ENCODE results near the gene LZTS2. TPM values are rescaled to one million over a fixed set of nuclear protein-coding genes. Genes with fewer than 3 reads are reported as not detected.

The LZTS2 gene
- polyA plus RNA-seq, 1 of the 3 experiments (the other 2 are of a cell fraction): 50.6 TPM

GRCh38 chr10:100976906-100977305 is 22.7 kb upstream of the LZTS2 start:
- WGBS (ENCODE audit: low lambda C conversion rate): 90% methylated on average over 3 of the region's 3 CpGs
- Histone ChIP-seq H3K9me2 (no peaks in the 10 kb centered on the region), H2AFZ (ENCODE audit: low read depth) (no peak overlapping the region), H3K27ac (ENCODE audit: low read depth in 2 of 2, low read length in 1 of 2) (no peak overlapping the region), H3F3A (replicated peaks; ENCODE audit: insufficient read depth) (no peaks in the 10 kb centered on the region), H3K9ac (no peak overlapping the region), H3K27me3 (ENCODE audit: insufficient read depth) (no peaks in the 10 kb centered on the region), H3K4me1 (ENCODE audit: control insufficient read depth in 1 of 2, insufficient read depth in 2 of 2, low read depth in 1 of 2, low read length in 1 of 2) (no peaks in the 10 kb centered on the region), H3K4me3 (ENCODE audit: low read depth in 2 of 2, low read length in 1 of 2) (no peak overlapping the region), H3K4me2 (no peak overlapping the region), H3K36me3 (replicated peaks in 1 of 2; ENCODE audit: control insufficient read depth in 1 of 2, insufficient read depth in 2 of 2, low read length in 1 of 2) (peaks cover 3 to 19% of the 10 kb centered on the region in 2 experiments), H4K20me1 (ENCODE audit: insufficient read depth) (no peaks in the 10 kb centered on the region), H3K9me3 (no peaks in the 10 kb centered on the region), H3K79me2 (ENCODE audit: insufficient read depth) (no peaks in the 10 kb centered on the region)
- TF ChIP-seq TEAD4 (IDR thresholded peaks at IDR 0.05; ENCODE audit: borderline replicate concordance, insufficient read depth) (no peak), YY1 (IDR thresholded peaks at IDR 0.05; ENCODE audit: low read depth) (no peak), NRF1 (IDR thresholded peaks at IDR 0.05; ENCODE audit: low read depth, low read length) (no peak), EZH2phosphoT487 (IDR thresholded peaks at IDR 0.05; ENCODE audit: borderline replicate concordance, low read depth) (no peak), SIN3A (IDR thresholded peaks at IDR 0.05; ENCODE audit: borderline replicate concordance, low read depth, low read length) (no peak), MXI1 (IDR thresholded peaks at IDR 0.05; ENCODE audit: low read depth, low read length) (no peak), RAD21 (IDR thresholded peaks at IDR 0.05; ENCODE audit: low read length) (no peak), RXRA (IDR thresholded peaks at IDR 0.05; ENCODE audit: borderline replicate concordance, low read depth) (no peak), RCOR1 (IDR thresholded peaks at IDR 0.05; ENCODE audit: low read length) (no peak), USF2 (IDR thresholded peaks at IDR 0.05; ENCODE audit: borderline replicate concordance, low read depth, low read length) (no peak), NFIC (IDR thresholded peaks at IDR 0.05; ENCODE audit: borderline replicate concordance) (no peak), FOXM1 (IDR thresholded peaks at IDR 0.05; ENCODE audit: low read depth) (no peak), JUND (IDR thresholded peaks at IDR 0.05) (no peak), IRF3 (IDR thresholded peaks at IDR 0.05; ENCODE audit: low read depth, low read length) (no peak), GABPA (IDR thresholded peaks at IDR 0.05; ENCODE audit: low read depth) (no peak), ZBTB33 (IDR thresholded peaks at IDR 0.05; ENCODE audit: borderline replicate concordance, low read depth) (no peak), REST (IDR thresholded peaks at IDR 0.05; ENCODE audit: low read depth, low read length) (no peak)
- POLR2A ChIA-PET: no interaction called here
- CTCF ChIA-PET: interaction anchor here (1.0 to 1.2 kb wide), 2 partner anchors 17 to 20 kb away, joined by 3 to 5 read pairs; no protein-coding TSS in a partner anchor
- no peak for DNase-seq

Measured in SK-N-SH (cell line).